Epithelial cell of umbilical artery (primary cell): Measurements from ENCODE around the gene SOX11. TPM values are rescaled to one million over a fixed set of nuclear protein-coding genes. Genes with fewer than 3 reads are reported as not detected.

ENCODE experiments used
- total RNA-seq: library from RNA; depleted of rRNA; stranded (reverse); fragments of >200 nt; gene quantifications from 2 replicates; pipeline ENCODE4 v1.2.3, GENCODE V29; 2014

SOX11 gene
- under 0.01 TPM in 2 replicates for total RNA-seq

GRCh38 chr2:5691985-5692529 lies at the start of gene SOX11:
TSS of gene SOX11 (plus strand) at chr2:5692384. CDS start at chr2:5692722, 338 bp downstream.

